Activated CD8-positive, alpha-beta T cell treated with anti-CD3 and anti-CD28 coated beads for 36 hours (primary cell): ENCODE measurements around the gene GALR2. TPM values are rescaled to one million over a fixed set of nuclear protein-coding genes. Genes with fewer than 3 reads are reported as not detected.

Source experiments
- ATAC-seq: fragments of 200-7000 bp; cut with Tn5 transposase; one replicate; pipeline ENCODE4 v1.10.0; 2021; ENCODE audit warnings: mild to moderate bottlenecking, moderate library complexity
- CTCF ChIA-PET: fragments of 350-600 bp; sonication (Branson Sonifier 250); formaldehyde crosslinking; loops from one replicate; lab custom pipeline; 2021; ENCODE audit warnings: antibody characterized with exemption; lab: Charles Lee
- POLR2A ChIA-PET: fragments of 350-600 bp; sonication (Branson Sonifier 250); formaldehyde crosslinking; loops from one replicate; lab custom pipeline; 2021; ENCODE audit warnings: antibody characterized with exemption; lab: Charles Lee
- DNase-seq: peaks from one replicate; pipeline ENCODE4 v3.0.0-alpha.2; 2020
- H3K27ac Mint-ChIP-seq: one replicate; pipeline ENCODE4 v1.8.0; 2021; ENCODE audit warnings: mild to moderate bottlenecking, mixed read lengths
- H3K27me3 Mint-ChIP-seq: one replicate; pipeline ENCODE4 v1.8.0; 2021; ENCODE audit warnings: mixed read lengths
- H3K36me3 Mint-ChIP-seq: one replicate; pipeline ENCODE4 v1.8.0; 2021; ENCODE audit warnings: low read depth, mixed read lengths
- H3K4me1 Mint-ChIP-seq: one replicate; pipeline ENCODE4 v1.8.0; 2021; ENCODE audit warnings: low read depth, mixed read lengths
- H3K4me3 Mint-ChIP-seq: one replicate; pipeline ENCODE4 v1.8.0; 2021; ENCODE audit warnings: mild to moderate bottlenecking, moderate library complexity, mixed read lengths
- H3K9me3 Mint-ChIP-seq: one replicate; pipeline ENCODE4 v1.8.0; 2021; ENCODE audit warnings: mixed read lengths
- CTCF ChIP-seq: fragments of 200-600 bp; IDR thresholded peaks from one replicate; pipeline ENCODE4 v1.8.0; 2022; ENCODE audit warnings: antibody characterized with exemption, mild to moderate bottlenecking
- intact Hi-C: fragments of 100-400 bp; cut with micrococcal nuclease; formaldehyde crosslinking; loops from one replicate; pipeline ENCODE4 v1.10.0; 2022
- total RNA-seq, 2 experiments: library from RNA; stranded (reverse); gene quantifications; one replicate each; pipeline ENCODE4 v1.2.3, GENCODE V29; 2021

The GALR2 gene
- total RNA-seq = 1 to 10 TPM; 1.6 to 2.1 TPM

- H3K27me3 Mint-ChIP-seq = peaks cover 47% of the 10 kb centered on the region
- POLR2A ChIA-PET = interaction anchor here (0.8 to 2.3 kb wide), 9 partner anchors 12 to 278 kb away, joined by 3 to 6 read pairs (median 4); no protein-coding TSS in a partner anchor
- peak within 1 kb of the TSS; percentile 19 for H3K4me3 Mint-ChIP-seq
- no peaks in the 10 kb centered on the region for H3K9me3 Mint-ChIP-seq
- CTCF ChIA-PET = interaction anchor here (1.6 kb wide), 2 partner anchors 29 to 75 kb away, joined by 3 to 4 read pairs; partner anchors contain the start of gene EXOC7
- peak; percentile 24 for DNase-seq
- H3K27ac Mint-ChIP-seq = no peak within 1 kb of the TSS
- ATAC-seq = no peak
- intact Hi-C loops = no loop called here
- H3K4me1 Mint-ChIP-seq = peaks cover 48% of the 10 kb centered on the region
- peaks cover 6% of the 10 kb centered on the region for H3K36me3 Mint-ChIP-seq
- TF ChIP-seq CTCF = no peak
Observed at GRCh38 chr17:76074390-76075363, at the start of gene GALR2. Gene GALR2, plus strand, starts transcription at chr17:76074781. Its CDS starts 103 bp downstream, at chr17:76074884.

DNA sequence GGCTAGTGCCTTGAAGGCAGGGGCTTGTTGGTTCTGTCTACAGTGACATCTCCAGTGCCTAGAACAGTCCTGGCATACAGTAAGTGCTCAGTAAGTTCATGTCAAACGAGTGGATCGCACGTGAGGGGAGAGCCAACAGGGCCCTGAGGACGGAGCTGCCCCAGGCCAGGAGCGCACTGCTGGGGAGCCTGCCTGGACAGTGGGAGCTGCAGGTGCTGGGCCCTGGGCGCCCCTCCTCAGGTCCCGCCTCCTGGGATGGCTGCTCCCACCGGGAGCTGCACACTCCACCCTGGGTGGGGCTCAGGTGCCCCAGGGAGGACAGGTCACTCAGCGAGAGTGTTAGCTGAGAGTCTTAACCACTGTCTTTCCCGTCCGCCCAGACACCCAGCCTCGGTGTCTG, 49.3 kb upstream of the GALR2 start:
- no peaks in the 10 kb centered on the region for H3K36me3 Mint-ChIP-seq
- no peak overlapping the region for H3K27ac Mint-ChIP-seq
- no peak for TF ChIP-seq CTCF
- no peak for DNase-seq
- ChIA-PET CTCF (no interaction called here), POLR2A (no interaction called here)
- peaks cover 18% of the 10 kb centered on the region for H3K4me1 Mint-ChIP-seq
- H3K4me3 Mint-ChIP-seq = no peak overlapping the region
- H3K27me3 Mint-ChIP-seq = no peaks in the 10 kb centered on the region
- intact Hi-C loops = no loop called here
- H3K9me3 Mint-ChIP-seq = no peaks in the 10 kb centered on the region
- ATAC-seq = no peak

DNA sequence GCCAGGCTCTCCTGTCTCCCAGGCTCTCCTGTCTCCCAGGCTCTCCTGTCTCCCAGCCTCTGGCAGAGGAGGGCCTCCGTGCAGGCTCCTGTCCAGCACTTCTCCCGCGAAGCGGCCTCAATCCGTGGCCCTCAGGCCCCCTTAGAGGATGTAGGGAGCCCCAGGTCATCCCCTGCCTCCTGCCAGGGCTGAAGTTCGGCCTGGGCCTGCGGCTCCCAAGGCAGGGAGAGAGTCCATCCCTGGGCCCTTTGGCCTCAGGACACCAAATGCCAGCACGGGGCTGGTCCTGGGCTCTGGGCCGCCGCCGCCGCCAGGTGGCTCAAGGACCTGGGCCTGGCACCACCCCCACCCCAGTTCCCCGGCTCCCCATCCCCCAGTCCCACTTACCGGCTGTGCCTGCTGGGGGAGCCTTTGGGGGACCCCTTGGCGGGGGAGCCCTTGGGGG, 47.8 kb upstream of the GALR2 start:
- no peak overlapping the region for H3K4me3 Mint-ChIP-seq
- TF ChIP-seq CTCF = no peak
- CTCF ChIA-PET = interaction anchor here (1.3 kb wide), 1 partner anchor 12 kb away, joined by 3 read pairs; no protein-coding TSS in a partner anchor

DNA sequence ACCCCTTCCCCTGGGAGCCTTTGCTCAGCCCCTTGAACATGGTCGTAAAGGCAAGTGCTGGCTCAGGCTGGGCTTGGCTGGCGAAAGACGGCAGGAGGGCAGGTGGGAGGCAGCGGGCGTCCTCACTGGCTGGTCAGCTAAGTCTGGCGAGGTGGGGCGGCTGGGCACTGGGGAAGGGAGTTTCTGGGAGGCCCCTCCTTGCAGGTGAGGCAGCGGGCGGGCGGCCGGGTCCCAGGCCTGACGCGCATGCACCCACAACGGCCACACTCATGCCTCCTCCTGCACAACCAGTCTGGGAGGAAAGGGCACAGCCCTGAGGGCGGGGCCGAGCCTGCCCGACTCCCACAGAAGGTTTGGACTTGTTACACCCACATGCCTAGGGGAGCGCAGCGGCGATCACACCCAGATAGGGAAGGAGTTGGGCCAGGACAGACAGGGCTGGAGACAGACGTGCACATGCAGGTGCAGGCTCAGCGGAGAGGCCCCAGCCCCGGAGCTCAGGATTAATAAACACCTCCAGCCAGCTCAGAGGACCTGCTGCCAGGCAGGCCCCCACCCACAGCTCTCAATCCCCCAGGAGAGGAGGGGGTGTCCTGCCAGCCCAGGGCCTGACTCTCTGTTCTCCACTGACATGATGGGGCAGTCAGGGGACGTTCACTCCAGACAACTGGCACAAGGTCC, 47.3 kb upstream of the GALR2 start, which contains the start of gene EVPL:
EVPL (minus strand) TSS at position 148 of the 681 bp plus-strand sequence; CDS start at position 40, 108 bp downstream.
- no peak for TF ChIP-seq CTCF
- ATAC-seq = no peak
- peaks cover 21% of the 10 kb centered on the region for H3K4me1 Mint-ChIP-seq
- intact Hi-C loops = no loop called here
- ChIA-PET POLR2A (interaction anchor here (0.6 kb wide), 1 partner anchor 250 kb away, joined by 5 read pairs; no protein-coding TSS in a partner anchor), CTCF (interaction anchor here (1.3 kb wide), 1 partner anchor 13 kb away, joined by 3 read pairs; no protein-coding TSS in a partner anchor)
- no peaks in the 10 kb centered on the region for H3K27me3 Mint-ChIP-seq
- no peak within 1 kb of the TSS for H3K27ac Mint-ChIP-seq
- no peak for DNase-seq
- no peaks in the 10 kb centered on the region for H3K9me3 Mint-ChIP-seq
- H3K4me3 Mint-ChIP-seq = no peak within 1 kb of the TSS
- no peaks in the 10 kb centered on the region for H3K36me3 Mint-ChIP-seq

More for the DNA sequence above, 47.8 kb upstream of the GALR2 start:
- no peak for ATAC-seq
- intact Hi-C loops = no loop called here
- Mint-ChIP-seq H3K27ac (no peak overlapping the region), H3K4me1 (peaks cover 21% of the 10 kb centered on the region), H3K9me3 (no peaks in the 10 kb centered on the region), H3K36me3 (no peaks in the 10 kb centered on the region), H3K27me3 (no peaks in the 10 kb centered on the region)
- POLR2A ChIA-PET = no interaction called here
- no peak for DNase-seq
